MV-4-11 (cell line): ENCODE measurements around the gene PCDHGB5.

Source experiments
- DNase-seq: peaks from one replicate; lab custom pipeline; 2025; lab: John Stamatoyannopoulos, UW

Gene PCDHGB5

DNA sequence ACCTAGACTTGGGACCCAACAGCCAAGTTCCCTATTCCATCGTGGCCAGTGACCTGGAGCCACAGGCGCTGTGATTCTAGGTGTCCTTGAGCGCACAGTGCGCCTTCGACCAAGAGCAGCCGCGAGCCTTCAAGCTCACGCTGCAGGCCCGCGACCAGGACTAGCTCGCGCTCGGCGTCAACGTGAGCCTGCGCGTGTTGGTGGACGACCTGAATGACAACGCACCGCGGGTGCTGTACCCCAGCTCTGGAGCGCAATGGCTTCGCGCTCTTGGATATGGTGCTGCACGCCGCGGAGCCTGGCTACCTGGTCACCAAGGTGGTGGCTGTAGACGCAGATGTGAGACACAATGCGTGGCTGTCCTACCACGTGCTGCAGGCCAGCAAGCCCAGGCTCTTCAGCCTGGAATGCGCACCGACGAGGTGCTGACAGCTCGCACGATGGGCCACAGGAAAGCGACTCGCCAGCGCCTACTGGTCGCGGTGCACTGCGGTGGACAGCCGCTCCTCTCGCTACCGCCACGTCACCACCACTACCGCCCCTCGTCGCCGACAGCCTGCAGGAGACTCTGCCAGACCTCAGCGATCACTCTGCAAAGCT is 43.9 kb downstream of the PCDHGB5 start:
- DNase-seq, result no peak
